ENCODE results near the gene AKAP8.

GRCh38 chr19:15404780-15405211 lies 25.2 kb upstream of the AKAP8 start:
- TF ChIP-seq CTCF (IDR thresholded peaks at IDR 0.05), result no peak
- no peak for TF ChIP-seq EP300 (IDR thresholded peaks at IDR 0.05)
- TF ChIP-seq POLR2AphosphoS5 (IDR thresholded peaks at IDR 0.05), result no peak
